HG03039 (cell line): ENCODE data around the gene STXBP5L.
"Not testable (repeated sequence)": the region's sequence is repeated elsewhere in the genome, so short reads cannot be mapped to it uniquely, and the experiment has no call there.

Source experiments
- ATAC-seq: cut with Tn5 transposase; IDR thresholded peaks from one replicate; pipeline ENCODE4 v1.9.1; 2021; ENCODE audit warnings: mild to moderate bottlenecking, moderate library complexity; ENCODE audit not compliant: unreplicated experiment

STXBP5L gene

GRCh38 chr3:120988994-120989393 lies 81.0 kb downstream of the STXBP5L start:
- ATAC-seq, result no peak

GRCh38 chr3:121018917-121019321 lies 110.9 kb downstream of the STXBP5L start:
- ATAC-seq, result no peak

GRCh38 chr3:121063628-121064027 lies 155.6 kb downstream of the STXBP5L start:
- no peak for ATAC-seq

GRCh38 chr3:121064121-121064520 lies 156.1 kb downstream of the STXBP5L start:
- no peak for ATAC-seq

- ATAC-seq, result no peak
These were observed 164.1 kb downstream of the STXBP5L start for GRCh38 chr3:121072133-121072532.

GRCh38 chr3:121073011-121073410 lies 165.0 kb downstream of the STXBP5L start:
- ATAC-seq, result no peak

GRCh38 chr3:121075191-121075590 lies 167.2 kb downstream of the STXBP5L start:
- no peak for ATAC-seq

GRCh38 chr3:121078378-121079101 lies 170.5 kb downstream of the STXBP5L start:
- not testable (repeated sequence) for ATAC-seq

GRCh38 chr3:121096953-121097352 lies 188.9 kb downstream of the STXBP5L start:
- no peak for ATAC-seq

- ATAC-seq, result not testable (repeated sequence)
These were observed 203.1 kb downstream of the STXBP5L start for GRCh38 chr3:121111086-121111485.

GRCh38 chr3:121111914-121112612 lies 204.1 kb downstream of the STXBP5L start:
- ATAC-seq, result no peak

GRCh38 chr3:121126033-121126706 lies 218.2 kb downstream of the STXBP5L start:
- ATAC-seq, result no peak

- no peak for ATAC-seq
These were observed 218.7 kb downstream of the STXBP5L start for GRCh38 chr3:121126707-121127035.

- ATAC-seq, result no peak
These were observed 244.6 kb downstream of the STXBP5L start for GRCh38 chr3:121152573-121152972.

GRCh38 chr3:121153851-121154250 lies 245.8 kb downstream of the STXBP5L start:
- no peak for ATAC-seq

- no peak for ATAC-seq
These were observed 247.0 kb downstream of the STXBP5L start for GRCh38 chr3:121155028-121155427.

- ATAC-seq, result no peak
These were observed 257.4 kb downstream of the STXBP5L start for GRCh38 chr3:121165397-121165837.

GRCh38 chr3:121167374-121168139 lies 259.6 kb downstream of the STXBP5L start:
- no peak for ATAC-seq

- no peak for ATAC-seq
These were observed 267.1 kb downstream of the STXBP5L start for GRCh38 chr3:121175083-121175482.

- not testable (repeated sequence) for ATAC-seq
These were observed 282.6 kb downstream of the STXBP5L start for GRCh38 chr3:121190626-121191025.

- no peak for ATAC-seq
These were observed 294.6 kb downstream of the STXBP5L start for GRCh38 chr3:121202573-121202972.
